K562 (cell line): Measurements from ENCODE around the gene ANAPC13. TPM values are rescaled to one million over a fixed set of nuclear protein-coding genes. Genes with fewer than 3 reads are reported as not detected.

Source experiments
- ATF1 ChIP-seq, 2 experiments: fragments of 450-650 bp in 1 of 2; IDR thresholded peaks; 2 replicates each; pipeline ENCODE4 v1.6.1; 2016; ENCODE audit warnings: missing compliant biosample characterization in 1 of 2, missing genetic modification characterization in 1 of 2
- ATF3 ChIP-seq, 2 experiments: fragments of 450-650 bp in 1 of 2; sonication (generic) in 1 of 2; formaldehyde crosslinking in 1 of 2; IDR thresholded peaks in 1 of 2; conservative IDR thresholded peaks in 1 of 2; 2 replicates each; pipeline versions ENCODE4 v1.6.1 to v1.8.1; 2016 to 2023; ENCODE audit warnings: mild to moderate bottlenecking in 2 of 2, moderate library complexity in 2 of 2, inconsistent platforms in 1 of 2, missing genetic modification reagents in 1 of 2
- CEBPB ChIP-seq: fragments of 450-650 bp; IDR thresholded peaks from 2 replicates; pipeline ENCODE4 v1.6.1; 2016; ENCODE audit warnings: missing genetic modification characterization, missing compliant biosample characterization
- MGA ChIP-seq: fragments of 450-650 bp; IDR thresholded peaks from 2 replicates; pipeline ENCODE4 v1.6.1; 2016; ENCODE audit warnings: mild to moderate bottlenecking, moderate library complexity
- PRPF4 ChIP-seq: fragments of 200-400 bp; formaldehyde crosslinking; IDR thresholded peaks from one replicate; pipeline ENCODE4 v1.6.1; 2017; ENCODE audit warnings: low read length, low read depth, mild to moderate bottlenecking; ENCODE audit not compliant: insufficient read depth, poor library complexity, severe bottlenecking
- SP1 ChIP-seq: sonication (generic); formaldehyde crosslinking; IDR thresholded peaks from 2 replicates; pipeline ENCODE4 v1.8.1; 2022; ENCODE audit warnings: mild to moderate bottlenecking, missing genetic modification reagents
- TCF7 ChIP-seq: sonication (generic); IDR thresholded peaks from 2 replicates; pipeline ENCODE4 v1.6.1; 2016; ENCODE audit warnings: antibody characterized with exemption, borderline replicate concordance
- THAP12 ChIP-seq: fragments of 250-450 bp; sonication (Bioruptor Pico); IDR thresholded peaks from 2 replicates; pipeline ENCODE4 v1.9.0; 2021; ENCODE audit warnings: mild to moderate bottlenecking, inconsistent platforms
- TOE1 ChIP-seq, 2 experiments: fragments of 450-650 bp in 1 of 2; sonication (generic) in 1 of 2; formaldehyde crosslinking in 1 of 2; IDR thresholded peaks; 2 replicates each; pipeline versions ENCODE4 v1.7.1 to v1.8.0; 2016 to 2022; ENCODE audit warnings: borderline replicate concordance in 2 of 2, mild to moderate bottlenecking in 2 of 2, antibody characterized with exemption in 1 of 2, inconsistent platforms in 1 of 2, low read depth in 1 of 2, missing genetic modification reagents in 1 of 2, moderate library complexity in 1 of 2
- polyA plus RNA-seq, 8 experiments: library from polyadenylated mRNA; depleted of rRNA in 4 of 8; stranded (reverse) in 5 of 8; unstranded in 3 of 8; fragments of >200 nt; fragmentation: Nextera tagmentation in 2 of 8; fragmentation: Illumina TruSeq in 1 of 8; extraction: Ambion mirVana in 2 of 8; extraction: Trizol in 1 of 8; gene quantifications; 2 replicates each; pipeline versions ENCODE4 v1.2.1 to v1.2.3, GENCODE V29; 2011 to 2014; ENCODE audit warnings: inconsistent platforms in 1 of 8, missing spikeins in 1 of 8
- total RNA-seq, 7 experiments: library from RNA; depleted of rRNA in 6 of 7; stranded (reverse); fragments of >200 nt in 6 of 7; fragmentation: Illumina TruSeq in 2 of 7; extraction: Trizol in 2 of 7; gene quantifications; 2 replicates each; pipeline versions ENCODE4 v1.2.1 to v1.2.3, GENCODE V29; 2011 to 2021; ENCODE audit warnings: low replicate concordance in 1 of 7

Gene ANAPC13
- total and polyA plus RNA-seq, 9 of the 15 experiments (the other 6 are each of a cell fraction or from before 2014, with no cell fraction given) = 48.5 to 238 (median 68.5) TPM

GRCh38 chr3:134485718-134486576 is at the start of gene ANAPC13, which contains the start of gene CEP63 (continued):
- TF ChIP-seq MGA (peak; percentile 79), TOE1 (IDR thresholded peaks at IDR 0.05; ENCODE audit: borderline replicate concordance) (peak; percentile 93), TOE1 (CRISPR knock-in tag; IDR thresholded peaks at IDR 0.05; ENCODE audit: borderline replicate concordance, low read depth) (no peak), TCF7 (peak; percentile 84; the same call in 1 of the 2 replicates), ATF1 (CRISPR knock-in tag; IDR thresholded peaks at IDR 0.05) (no peak), ATF1 (tag; IDR thresholded peaks at IDR 0.05) (peak; percentile 81), PRPF4 (no peak), THAP12 (CRISPR knock-in tag) (peak; percentile 49), CEBPB (tag) (peak; percentile 93), ATF3 (IDR thresholded peaks at IDR 0.05) (peak; percentile 40; the same call in 1 of the 2 replicates), ATF3 (CRISPR knock-in tag; conservative IDR thresholded peaks at IDR 0.05) (no peak), SP1 (peak; percentile 71; the same call in 1 of the 2 replicates)
